Keratinocyte (primary cell): ENCODE measurements around the gene JADE2. TPM values are rescaled to one million over a fixed set of nuclear protein-coding genes. Genes with fewer than 3 reads are reported as not detected.

Source experiments
- DNase-seq: peaks from one replicate; pipeline ENCODE4 v3.0.0-alpha.2; 2011; ENCODE audit warnings: low read depth, missing footprints, low spot score
- FAIRE-seq: peaks from 2 replicates; lab custom pipeline; 2011; peaks lifted over from hg19 to GRCh38; lab: Jason Lieb, UNC
- H2AFZ ChIP-seq: 2 replicates; pipeline ENCODE4 v1.6.0; 2012; ENCODE audit warnings: low read length, control low read depth, inconsistent platforms; ENCODE audit not compliant: control insufficient read depth
- H3K27ac ChIP-seq: 2 replicates; pipeline ENCODE4 v1.5.1; 2011; ENCODE audit warnings: low read length; ENCODE audit not compliant: control insufficient read depth, insufficient read depth
- H3K27me3 ChIP-seq: 3 replicates; pipeline ENCODE4 v1.6.0; 2011; ENCODE audit warnings: low read length; ENCODE audit not compliant: control insufficient read depth, insufficient read depth; ENCODE audit errors: extremely low read depth
- H3K36me3 ChIP-seq, 2 experiments: 2 replicates in 1 of 2; 3 replicates in 1 of 2; pipeline ENCODE4 v1.5.1; 2011; ENCODE audit warnings: low read length in 2 of 2, mild to moderate bottlenecking in 1 of 2; ENCODE audit not compliant: control insufficient read depth in 2 of 2, insufficient read depth in 2 of 2; ENCODE audit errors: extremely low read depth in 1 of 2
- H3K4me1 ChIP-seq: 3 replicates; pipeline ENCODE4 v1.5.1; 2011; ENCODE audit warnings: low read length; ENCODE audit not compliant: control insufficient read depth, insufficient read depth; ENCODE audit errors: extremely low read depth
- H3K4me2 ChIP-seq: 3 replicates; pipeline ENCODE4 v1.6.0; 2011; ENCODE audit warnings: low read depth, low read length; ENCODE audit not compliant: control insufficient read depth, insufficient read depth; ENCODE audit errors: extremely low read depth
- H3K4me3 ChIP-seq, 3 experiments: fragments of 200-600 bp in 1 of 3; sonication (generic) in 1 of 3; 2 replicates in 2 of 3; 3 replicates in 1 of 3; pipeline ENCODE4 v1.5.1; 2011 to 2016; ENCODE audit warnings: low read length in 3 of 3, mild to moderate bottlenecking in 3 of 3, control low read depth in 2 of 3, inconsistent platforms in 1 of 3, low read depth in 1 of 3, mixed read lengths in 1 of 3, mixed run types in 1 of 3, moderate library complexity in 1 of 3; ENCODE audit not compliant: control insufficient read depth in 2 of 3, insufficient read depth in 2 of 3; ENCODE audit errors: extremely low read depth in 1 of 3
- H3K79me2 ChIP-seq: 2 replicates; pipeline ENCODE4 v1.6.0; 2012; ENCODE audit warnings: low read length; ENCODE audit not compliant: control insufficient read depth, insufficient read depth
- H3K9ac ChIP-seq: 3 replicates; pipeline ENCODE4 v1.6.0; 2011; ENCODE audit warnings: low read length; ENCODE audit not compliant: control insufficient read depth, insufficient read depth; ENCODE audit errors: extremely low read depth
- H3K9me1 ChIP-seq: 3 replicates; pipeline ENCODE4 v1.6.0; 2011; ENCODE audit warnings: low read length; ENCODE audit not compliant: control insufficient read depth, insufficient read depth; ENCODE audit errors: extremely low read depth
- H3K9me3 ChIP-seq: 2 replicates; pipeline ENCODE4 v1.5.1; 2012; ENCODE audit warnings: low read depth, low read length; ENCODE audit not compliant: control insufficient read depth
- H4K20me1 ChIP-seq: 3 replicates; pipeline ENCODE4 v1.6.0; 2011; ENCODE audit warnings: low read length; ENCODE audit not compliant: control insufficient read depth, insufficient read depth; ENCODE audit errors: extremely low read depth
- CTCF ChIP-seq, 3 experiments: IDR thresholded peaks in 1 of 3; conservative IDR thresholded peaks in 1 of 3; optimal IDR thresholded peaks in 1 of 3; 2 replicates in 2 of 3; 3 replicates in 1 of 3; pipeline versions ENCODE3 to v1.5.1; 2011; ENCODE audit warnings: low read length in 3 of 3, mild to moderate bottlenecking in 3 of 3, moderate library complexity in 2 of 3, control low read depth in 1 of 3, inconsistent platforms in 1 of 3; ENCODE audit not compliant: insufficient read depth in 2 of 3; ENCODE audit errors: extremely low read depth in 1 of 3
- EZH2 ChIP-seq: IDR thresholded peaks from one replicate; pipeline ENCODE4 v1.6.1; 2012; ENCODE audit warnings: inconsistent platforms, mild to moderate bottlenecking, low read length, moderate library complexity
- dilution Hi-C: fragments of 300-500 bp; cut with MboI; formaldehyde crosslinking; loops from one replicate; pipeline ENCODE4 v1.7.0; 2020; ENCODE audit warnings: low sequenced_read_pairs; ENCODE audit not compliant: extremely low pct_ligation_motif_present
- polyA plus RNA-seq, 5 experiments: library from polyadenylated mRNA; depleted of rRNA in 3 of 5; stranded (reverse) in 3 of 5; stranded (forward) in 1 of 5; unstranded in 1 of 5; fragments of >200 nt; gene quantifications; 1 replicate in 1 of 5; 2 replicates in 3 of 5; 3 replicates in 1 of 5; pipeline versions ENCODE4 v1.2.1 to v1.2.3, GENCODE V29; 2011 to 2012; ENCODE audit warnings: missing spikeins in 2 of 5, low read depth in 1 of 5, low replicate concordance in 1 of 5

The JADE2 gene
- polyA plus RNA-seq, 1 donor (not counting 4 experiments of a cell fraction or from before 2014, with no cell fraction given) = 11.1 TPM

- Histone ChIP-seq H3K27me3 (no peaks in the 10 kb centered on the region), H3K27ac (no peak overlapping the region), H3K36me3 (peaks cover 32 to 44% of the 10 kb centered on the region in 2 experiments), H3K9me1 (no peaks in the 10 kb centered on the region), H3K4me2 (no peak overlapping the region), H3K9ac (no peak overlapping the region), H3K79me2 (no peaks in the 10 kb centered on the region), H2AFZ (no peak overlapping the region), H3K4me3 (no peak overlapping the region), H3K4me1 (peaks cover 10% of the 10 kb centered on the region), H4K20me1 (peaks cover 4% of the 10 kb centered on the region), H3K9me3 (no peaks in the 10 kb centered on the region)
- TF ChIP-seq CTCF (optimal IDR thresholded peaks at IDR 0.05 in 1 of 3, IDR thresholded peaks at IDR 0.05 in 1 of 3, conservative IDR thresholded peaks at IDR 0.05 in 1 of 3; ENCODE audit: extremely low read depth in 1 of 3, insufficient read depth in 2 of 3, low read length in 3 of 3) = no peak
- dilution Hi-C loops = no loop called here
- FAIRE-seq (no peak), DNase-seq (no peak)
These were observed 42.3 kb downstream of the JADE2 start for GRCh38 chr5:134567641-134568336.

- Histone ChIP-seq H3K27me3 (no peaks in the 10 kb centered on the region), H3K4me3 (no peak overlapping the region), H3K9me3 (no peaks in the 10 kb centered on the region), H2AFZ (no peak overlapping the region), H4K20me1 (peaks cover 4% of the 10 kb centered on the region), H3K79me2 (no peaks in the 10 kb centered on the region), H3K27ac (no peak overlapping the region), H3K4me1 (peaks cover 10% of the 10 kb centered on the region), H3K9me1 (no peaks in the 10 kb centered on the region), H3K9ac (no peak overlapping the region), H3K36me3 (peaks cover 33 to 48% of the 10 kb centered on the region in 2 experiments), H3K4me2 (no peak overlapping the region)
- TF ChIP-seq EZH2 (no peak), CTCF (optimal IDR thresholded peaks at IDR 0.05 in 1 of 3, IDR thresholded peaks at IDR 0.05 in 1 of 3, conservative IDR thresholded peaks at IDR 0.05 in 1 of 3; ENCODE audit: extremely low read depth in 1 of 3, insufficient read depth in 2 of 3, low read length in 3 of 3) (no peak)
- FAIRE-seq (no peak), DNase-seq (no peak)
- dilution Hi-C loops = no loop called here
These were observed 42.8 kb downstream of the JADE2 start for GRCh38 chr5:134568337-134568700.
